K562 (cell line): Measurements from ENCODE around the gene GTF3C1. TPM values are rescaled to one million over a fixed set of nuclear protein-coding genes. Genes with fewer than 3 reads are reported as not detected.

ENCODE experiments used
- ADNP ChIP-seq: fragments of 200-800 bp; sonication (Bioruptor generic); IDR thresholded peaks from 2 replicates; pipeline ENCODE4 v1.6.1; 2016; ENCODE audit warnings: missing genetic modification characterization, missing compliant biosample characterization
- ATF7 ChIP-seq: fragments of 450-650 bp; IDR thresholded peaks from 2 replicates; pipeline ENCODE4 v1.7.1; 2014; ENCODE audit warnings: mild to moderate bottlenecking, moderate library complexity
- ERF ChIP-seq: fragments of 450-650 bp; formaldehyde crosslinking; IDR thresholded peaks from 2 replicates; pipeline ENCODE4 v1.4.0; 2020; ENCODE audit warnings: mild to moderate bottlenecking, mixed read lengths
- KDM5B ChIP-seq: fragments of 200-600 bp; sonication (generic); IDR thresholded peaks from 2 replicates; pipeline ENCODE4 v1.6.1; 2012; ENCODE audit warnings: low read depth, mild to moderate bottlenecking, moderate library complexity, low read length, control low read depth, inconsistent platforms; ENCODE audit not compliant: insufficient replicate concordance
- MAFF ChIP-seq: IDR thresholded peaks from 2 replicates; pipeline ENCODE4 v1.6.1; 2012; ENCODE audit warnings: low read length, improper control_type of control experiment
- NCOA4 ChIP-seq: fragments of 450-650 bp; IDR thresholded peaks from 2 replicates; pipeline ENCODE4 v1.6.1; 2018; ENCODE audit warnings: mild to moderate bottlenecking; ENCODE audit not compliant: partially characterized antibody
- PTBP1 ChIP-seq: fragments of 200-400 bp; formaldehyde crosslinking; IDR thresholded peaks from 2 replicates; pipeline ENCODE4 v1.6.1; 2017; ENCODE audit warnings: low read depth, low read length
- SIN3A ChIP-seq, 2 experiments: fragments of 150-350 bp in 1 of 2; IDR thresholded peaks; 2 replicates each; pipeline ENCODE4 v1.6.1; 2011 to 2016; ENCODE audit warnings: borderline replicate concordance in 2 of 2, low read depth in 2 of 2, low read length in 2 of 2, mild to moderate bottlenecking in 2 of 2, moderate library complexity in 2 of 2; ENCODE audit not compliant: control insufficient read depth in 1 of 2
- SNRNP70 ChIP-seq: fragments of 200-400 bp; formaldehyde crosslinking; optimal IDR thresholded peaks from 2 replicates; pipeline ENCODE3; 2017; ENCODE audit warnings: low read depth, low read length
- ZC3H8 ChIP-seq: fragments of 450-650 bp; IDR thresholded peaks from 2 replicates; pipeline ENCODE4 v1.6.1; 2017
- ZFPM2 ChIP-seq: fragments of 250-450 bp; sonication (Bioruptor Pico); IDR thresholded peaks from 2 replicates; pipeline ENCODE4 v1.5.1; 2022; ENCODE audit warnings: mild to moderate bottlenecking
- ZFX ChIP-seq: sonication (generic); formaldehyde crosslinking; IDR thresholded peaks from 2 replicates; pipeline ENCODE4 v1.8.0; 2022; ENCODE audit warnings: mild to moderate bottlenecking, missing genetic modification reagents, moderate library complexity
- ZKSCAN3 ChIP-seq: fragments of 250-450 bp; sonication (Bioruptor Pico); IDR thresholded peaks from 2 replicates; pipeline ENCODE4 v1.4.0; 2020
- ZNF740 ChIP-seq, 3 experiments: fragments of 200-800 bp in 1 of 3; sonication (Bioruptor generic) in 1 of 3; sonication (generic) in 1 of 3; formaldehyde crosslinking in 1 of 3; IDR thresholded peaks; 2 replicates each; pipeline versions ENCODE4 v1.6.1 to v1.8.0; 2016 to 2022; ENCODE audit warnings: mild to moderate bottlenecking in 2 of 3, missing compliant biosample characterization in 2 of 3, missing genetic modification characterization in 2 of 3, missing genetic modification reagents in 1 of 3
- polyA plus RNA-seq, 8 experiments: library from polyadenylated mRNA; depleted of rRNA in 4 of 8; stranded (reverse) in 5 of 8; unstranded in 3 of 8; fragments of >200 nt; fragmentation: Nextera tagmentation in 2 of 8; fragmentation: Illumina TruSeq in 1 of 8; extraction: Ambion mirVana in 2 of 8; extraction: Trizol in 1 of 8; gene quantifications; 2 replicates each; pipeline versions ENCODE4 v1.2.1 to v1.2.3, GENCODE V29; 2011 to 2014; ENCODE audit warnings: inconsistent platforms in 1 of 8, missing spikeins in 1 of 8
- total RNA-seq, 7 experiments: library from RNA; depleted of rRNA in 6 of 7; stranded (reverse); fragments of >200 nt in 6 of 7; fragmentation: Illumina TruSeq in 2 of 7; extraction: Trizol in 2 of 7; gene quantifications; 2 replicates each; pipeline versions ENCODE4 v1.2.1 to v1.2.3, GENCODE V29; 2011 to 2021; ENCODE audit warnings: low replicate concordance in 1 of 7
- TF ChIP-seq, protein P1 (sequence below): fragments of 450-650 bp; IDR thresholded peaks from 2 replicates; pipeline ENCODE4 v1.6.1; 2016; ENCODE audit warnings: low read depth
- TF ChIP-seq, protein P2 (sequence below): fragments of 450-650 bp; formaldehyde crosslinking; IDR thresholded peaks from 2 replicates; pipeline ENCODE4 v1.4.0; 2020; ENCODE audit warnings: mild to moderate bottlenecking

GTF3C1 gene
- total and polyA plus RNA-seq, 9 of the 15 experiments (the other 6 are each of a cell fraction or from before 2014, with no cell fraction given), result 0.72 to 63.6 (median 30.9) TPM

DNA sequence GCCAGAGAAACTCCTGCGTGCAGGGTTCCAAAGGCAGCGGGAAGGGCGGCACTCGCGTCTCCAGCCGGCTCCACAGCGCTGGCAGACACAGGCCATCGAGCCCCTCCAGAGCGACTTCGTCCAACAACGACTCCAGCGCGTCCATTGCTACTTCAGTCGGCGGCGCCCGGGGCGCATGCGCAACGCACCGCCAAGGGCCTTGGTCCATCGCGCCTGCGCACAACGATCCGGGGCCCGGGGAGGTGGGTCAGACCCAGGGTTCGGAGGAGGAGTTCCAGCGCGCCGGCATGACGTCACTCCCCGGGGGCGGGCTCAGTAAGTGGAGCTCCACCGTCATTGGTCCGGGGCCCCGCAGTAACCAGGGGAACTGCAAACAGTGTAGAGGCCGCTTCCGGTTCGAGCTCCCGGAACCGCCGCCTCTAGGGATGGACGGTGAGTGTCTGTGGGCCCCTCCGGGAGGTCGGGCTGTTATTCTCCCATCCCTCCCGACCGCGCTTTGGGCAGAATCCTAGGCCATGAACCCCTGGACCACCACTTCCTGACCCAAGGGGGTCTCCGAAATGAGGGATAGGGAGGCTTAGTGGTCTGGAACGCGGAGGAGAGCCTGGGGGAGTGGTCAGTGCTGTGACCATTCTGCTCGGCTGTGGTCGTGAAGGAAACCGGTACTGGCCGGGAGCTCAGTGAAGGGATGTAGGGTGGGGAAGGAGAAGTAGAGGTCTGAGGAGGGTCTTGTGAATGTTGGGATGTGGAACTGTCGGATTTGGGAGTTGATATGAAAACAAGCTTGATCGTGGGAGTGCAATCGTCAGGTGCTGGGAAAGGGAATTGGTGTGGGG, at the start of gene GTF3C1, which contains the start of gene KATNIP (continued):
- TF ChIP-seq ZFX (peak; percentile 82), ZC3H8 (0 out of 2 replicates have a peak, but pooled peaks have one; percentile 54), ZFPM2 (CRISPR knock-in tag) (no peak), ADNP (tag) (no peak), SNRNP70 (no peak), ATF7 (peak; percentile 100), NCOA4 (no peak), SIN3A (IDR thresholded peaks at IDR 0.05; ENCODE audit: borderline replicate concordance in 2 of 2, control insufficient read depth in 1 of 2, low read depth in 2 of 2, low read length in 2 of 2) (peak; percentile 29 to 60; a peak in 2 of 4 replicates), KDM5B (peak; percentile 76), ZNF740 (CRISPR knock-in tag; IDR thresholded peaks at IDR 0.05) (no peak), ZNF740 (tag; IDR thresholded peaks at IDR 0.05) (no peak), ERF (no peak), ZKSCAN3 (CRISPR knock-in tag) (no peak), MAFF (no peak), PTBP1 (no peak)
- TF ChIP-seq, protein P1, sequence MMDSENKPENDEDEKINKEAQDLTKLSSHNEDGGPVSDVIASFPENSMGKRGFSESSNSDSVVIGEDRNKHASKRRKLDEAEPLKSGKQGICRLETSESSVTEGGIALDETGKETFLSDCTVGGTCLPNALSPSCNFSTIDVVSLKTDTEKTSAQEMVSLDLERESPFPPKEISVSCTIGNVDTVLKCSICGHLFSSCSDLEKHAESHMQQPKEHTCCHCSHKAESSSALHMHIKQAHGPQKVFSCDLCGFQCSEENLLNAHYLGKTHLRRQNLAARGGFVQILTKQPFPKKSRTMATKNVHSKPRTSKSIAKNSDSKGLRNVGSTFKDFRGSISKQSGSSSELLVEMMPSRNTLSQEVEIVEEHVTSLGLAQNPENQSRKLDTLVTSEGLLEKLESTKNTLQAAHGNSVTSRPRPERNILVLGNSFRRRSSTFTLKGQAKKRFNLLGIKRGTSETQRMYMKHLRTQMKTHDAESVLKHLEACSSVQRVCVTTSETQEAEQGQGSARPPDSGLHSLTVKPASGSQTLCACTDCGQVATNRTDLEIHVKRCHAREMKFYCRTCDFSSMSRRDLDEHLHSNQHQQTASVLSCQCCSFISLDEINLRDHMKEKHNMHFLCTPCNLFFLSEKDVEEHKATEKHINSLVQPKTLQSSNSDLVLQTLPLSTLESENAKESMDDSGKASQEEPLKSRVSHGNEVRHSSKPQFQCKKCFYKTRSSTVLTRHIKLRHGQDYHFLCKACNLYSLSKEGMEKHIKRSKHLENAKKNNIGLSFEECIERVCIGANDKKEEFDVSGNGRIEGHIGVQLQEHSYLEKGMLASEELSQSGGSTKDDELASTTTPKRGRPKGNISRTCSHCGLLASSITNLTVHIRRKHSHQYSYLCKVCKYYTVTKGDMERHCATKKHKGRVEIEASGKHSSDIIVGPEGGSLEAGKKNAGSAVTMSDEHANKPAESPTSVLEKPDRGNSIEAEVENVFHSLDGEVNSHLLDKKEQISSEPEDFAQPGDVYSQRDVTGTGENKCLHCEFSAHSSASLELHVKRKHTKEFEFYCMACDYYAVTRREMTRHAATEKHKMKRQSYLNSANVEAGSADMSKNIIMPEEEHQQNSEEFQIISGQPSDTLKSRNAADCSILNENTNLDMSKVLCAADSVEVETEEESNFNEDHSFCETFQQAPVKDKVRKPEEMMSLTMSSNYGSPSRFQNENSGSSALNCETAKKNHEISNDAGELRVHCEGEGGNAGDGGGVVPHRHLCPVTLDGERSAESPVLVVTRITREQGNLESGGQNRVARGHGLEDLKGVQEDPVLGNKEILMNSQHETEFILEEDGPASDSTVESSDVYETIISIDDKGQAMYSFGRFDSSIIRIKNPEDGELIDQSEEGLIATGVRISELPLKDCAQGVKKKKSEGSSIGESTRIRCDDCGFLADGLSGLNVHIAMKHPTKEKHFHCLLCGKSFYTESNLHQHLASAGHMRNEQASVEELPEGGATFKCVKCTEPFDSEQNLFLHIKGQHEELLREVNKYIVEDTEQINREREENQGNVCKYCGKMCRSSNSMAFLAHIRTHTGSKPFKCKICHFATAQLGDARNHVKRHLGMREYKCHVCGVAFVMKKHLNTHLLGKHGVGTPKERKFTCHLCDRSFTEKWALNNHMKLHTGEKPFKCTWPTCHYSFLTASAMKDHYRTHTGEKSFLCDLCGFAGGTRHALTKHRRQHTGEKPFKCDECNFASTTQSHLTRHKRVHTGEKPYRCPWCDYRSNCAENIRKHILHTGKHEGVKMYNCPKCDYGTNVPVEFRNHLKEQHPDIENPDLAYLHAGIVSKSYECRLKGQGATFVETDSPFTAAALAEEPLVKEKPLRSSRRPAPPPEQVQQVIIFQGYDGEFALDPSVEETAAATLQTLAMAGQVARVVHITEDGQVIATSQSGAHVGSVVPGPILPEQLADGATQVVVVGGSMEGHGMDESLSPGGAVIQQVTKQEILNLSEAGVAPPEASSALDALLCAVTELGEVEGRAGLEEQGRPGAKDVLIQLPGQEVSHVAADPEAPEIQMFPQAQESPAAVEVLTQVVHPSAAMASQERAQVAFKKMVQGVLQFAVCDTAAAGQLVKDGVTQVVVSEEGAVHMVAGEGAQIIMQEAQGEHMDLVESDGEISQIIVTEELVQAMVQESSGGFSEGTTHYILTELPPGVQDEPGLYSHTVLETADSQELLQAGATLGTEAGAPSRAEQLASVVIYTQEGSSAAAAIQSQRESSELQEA, result peak; percentile 28; the same call in 1 of the 2 replicates
- TF ChIP-seq, protein P2, sequence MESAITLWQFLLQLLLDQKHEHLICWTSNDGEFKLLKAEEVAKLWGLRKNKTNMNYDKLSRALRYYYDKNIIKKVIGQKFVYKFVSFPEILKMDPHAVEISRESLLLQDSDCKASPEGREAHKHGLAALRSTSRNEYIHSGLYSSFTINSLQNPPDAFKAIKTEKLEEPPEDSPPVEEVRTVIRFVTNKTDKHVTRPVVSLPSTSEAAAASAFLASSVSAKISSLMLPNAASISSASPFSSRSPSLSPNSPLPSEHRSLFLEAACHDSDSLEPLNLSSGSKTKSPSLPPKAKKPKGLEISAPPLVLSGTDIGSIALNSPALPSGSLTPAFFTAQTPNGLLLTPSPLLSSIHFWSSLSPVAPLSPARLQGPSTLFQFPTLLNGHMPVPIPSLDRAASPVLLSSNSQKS (CRISPR knock-in tag), result no peak
